Dermis microvascular lymphatic vessel endothelial cell (primary cell): Measurements from ENCODE around the gene LRSAM1. TPM values are rescaled to one million over a fixed set of nuclear protein-coding genes. Genes with fewer than 3 reads are reported as not detected.

ENCODE experiments used
- DNase-seq, 2 donors: peaks; one replicate each; pipeline versions ENCODE4 v3.0.0 to v3.0.0-alpha.2; 2010; ENCODE audit warnings: low read depth in 2 of 2
- total RNA-seq: library from RNA; depleted of rRNA; stranded (reverse); fragments of >200 nt; gene quantifications from 2 replicates; pipeline ENCODE4 v1.2.1, GENCODE V29; 2014

LRSAM1 gene
- total RNA-seq, 1 donor from 2014 or later, result 8.6 TPM

- DNase-seq, result no peak
Measured at GRCh38 chr9:127530206-127530941, 79.1 kb downstream of the LRSAM1 start.

DNA sequence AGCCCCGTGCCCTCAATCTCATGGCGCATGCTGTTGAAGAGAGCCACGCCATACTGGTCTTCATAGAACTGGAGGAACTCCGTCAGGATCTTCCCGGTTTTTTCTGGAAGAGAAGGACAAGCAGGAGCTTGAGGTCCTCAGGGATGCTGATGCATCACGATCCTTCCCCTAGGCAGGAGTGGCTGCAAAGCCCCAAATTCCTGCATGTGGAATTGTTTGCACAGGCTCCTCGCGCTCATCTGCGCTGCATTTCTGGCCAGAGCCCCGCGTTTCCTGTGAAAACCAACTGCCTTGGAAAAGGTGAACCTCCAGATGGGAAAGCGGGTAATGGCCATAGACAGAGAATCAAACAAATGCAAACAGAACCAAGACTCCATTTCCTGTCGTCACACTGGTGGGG is 80.4 kb downstream of the LRSAM1 start:
- DNase-seq, result peak; percentile 58 to 64

- no peak for DNase-seq
Measured at GRCh38 chr9:127534250-127534906, 83.1 kb downstream of the LRSAM1 start.

GRCh38 chr9:127534931-127535330 is 83.6 kb downstream of the LRSAM1 start:
- no peak for DNase-seq

- DNase-seq, result no peak
Measured at GRCh38 chr9:127535396-127535795, 84.1 kb downstream of the LRSAM1 start.

- no peak for DNase-seq
Measured at GRCh38 chr9:127535834-127536233, 84.5 kb downstream of the LRSAM1 start.

DNA sequence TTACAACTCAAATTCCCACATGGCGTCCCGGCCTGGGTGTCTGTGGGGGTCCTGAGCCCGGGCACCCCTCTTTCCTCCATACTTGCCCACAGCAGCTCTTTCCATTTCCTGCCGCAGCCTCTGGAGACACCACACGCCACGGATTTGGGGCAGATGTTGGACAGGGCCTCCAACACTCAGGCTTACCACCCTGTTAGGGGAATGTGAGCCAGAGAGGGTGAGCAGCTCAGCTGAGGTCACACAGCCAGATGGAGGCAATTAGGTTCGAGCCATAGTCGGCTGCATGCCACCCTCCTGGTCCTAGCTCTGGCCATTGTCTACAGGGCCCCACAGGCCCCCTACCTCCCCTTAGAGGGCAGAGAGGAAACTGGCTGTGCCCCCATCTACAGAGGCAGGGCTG is 85.2 kb downstream of the LRSAM1 start:
- no peak for DNase-seq

- DNase-seq, result no peak
Measured at GRCh38 chr9:127537014-127537413, 85.7 kb downstream of the LRSAM1 start.

DNA sequence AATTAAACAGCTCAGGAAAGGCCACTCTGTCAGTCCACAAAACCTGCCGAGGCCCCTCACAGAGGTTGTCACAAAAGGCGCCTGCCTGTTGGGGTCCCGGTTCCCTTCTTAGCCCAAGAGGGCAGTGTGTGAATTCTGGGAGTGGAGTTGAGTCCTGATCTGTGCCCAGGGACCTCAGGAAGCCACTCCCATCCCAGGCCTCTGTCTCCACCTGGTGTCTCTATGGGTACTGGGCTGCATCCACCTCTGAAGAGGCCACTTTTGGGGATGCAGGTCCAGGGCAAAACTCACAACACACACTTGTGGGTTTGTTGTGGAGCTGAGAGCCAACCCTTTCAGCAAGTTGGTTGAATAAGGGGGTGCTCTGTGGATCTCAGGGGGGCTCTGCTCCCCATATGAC is 86.5 kb downstream of the LRSAM1 start:
- no peak for DNase-seq

GRCh38 chr9:127538849-127539258 is 87.5 kb downstream of the LRSAM1 start:
- no peak for DNase-seq

DNA sequence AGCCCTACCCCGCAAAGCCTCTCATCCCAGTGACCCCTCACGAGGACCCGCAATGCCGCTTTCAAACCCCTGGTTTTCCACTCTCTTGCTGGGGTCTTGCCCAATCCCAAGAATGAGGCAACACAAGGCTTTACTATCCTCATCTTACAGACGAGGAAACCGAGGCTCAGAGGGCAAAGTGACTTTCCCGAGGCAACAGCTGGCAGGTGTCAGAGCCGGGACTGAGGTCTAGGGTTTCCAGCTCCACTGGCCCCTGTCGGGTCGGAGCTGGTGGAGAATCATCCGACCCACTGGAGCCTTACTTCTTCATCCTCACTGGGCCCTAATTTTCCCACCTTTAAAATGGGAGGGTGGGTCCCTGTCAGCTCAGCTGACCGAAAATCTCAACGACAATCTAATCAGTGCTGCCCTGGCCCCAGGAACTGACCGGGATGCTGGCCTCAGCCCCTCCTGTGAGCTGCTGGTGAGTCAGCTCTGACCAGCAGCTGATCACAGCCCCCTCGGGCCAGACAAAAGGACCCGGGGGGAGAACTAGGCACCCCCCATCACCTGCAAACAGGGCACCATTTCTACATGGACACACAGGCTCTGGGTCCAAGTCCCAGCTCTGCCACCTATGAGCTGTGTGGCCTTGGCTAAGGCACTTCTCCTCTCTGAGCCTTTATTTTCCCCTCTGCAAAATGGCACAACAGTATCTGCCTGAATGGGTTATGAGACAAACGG is 88.1 kb downstream of the LRSAM1 start:
- peak in 1 of 2 donors; percentile 43 for DNase-seq

DNA sequence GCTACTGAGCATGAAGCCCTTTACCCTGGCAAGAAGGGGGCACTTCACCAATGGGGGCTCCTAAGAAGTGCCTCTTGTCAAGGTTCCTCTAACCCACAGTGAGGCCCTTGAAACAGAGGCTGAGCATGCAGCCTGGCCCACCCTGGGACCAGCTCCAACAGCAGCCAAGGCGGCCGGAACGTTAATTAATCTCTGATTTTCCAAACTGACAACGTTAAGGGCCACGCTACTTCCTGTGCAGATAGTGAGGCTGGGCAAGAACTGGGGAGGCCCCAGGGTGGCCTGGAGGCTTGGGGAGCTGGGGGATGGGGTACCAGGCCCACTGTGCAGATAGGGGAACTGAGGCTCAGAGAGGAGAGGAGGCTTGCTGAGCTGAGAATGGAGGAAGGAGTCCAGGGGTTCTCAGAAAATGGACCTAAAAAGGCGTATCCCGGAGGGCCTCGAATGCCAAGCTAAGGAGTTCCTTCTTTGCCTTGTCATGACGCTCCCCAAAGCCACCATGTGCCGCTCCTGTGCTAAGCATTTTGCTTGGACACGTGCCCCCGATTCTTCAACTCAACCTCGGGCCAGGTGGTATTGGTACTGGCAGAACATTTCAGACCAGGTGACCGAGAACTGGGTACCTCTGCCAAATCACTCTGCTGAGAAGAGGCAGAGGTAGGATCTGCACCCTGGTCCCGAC is 88.8 kb downstream of the LRSAM1 start:
- DNase-seq, result no peak

- DNase-seq, result no peak
Measured at GRCh38 chr9:127540664-127541041, 89.3 kb downstream of the LRSAM1 start.

GRCh38 chr9:127541176-127541575 is 89.9 kb downstream of the LRSAM1 start:
- DNase-seq, result no peak

DNA sequence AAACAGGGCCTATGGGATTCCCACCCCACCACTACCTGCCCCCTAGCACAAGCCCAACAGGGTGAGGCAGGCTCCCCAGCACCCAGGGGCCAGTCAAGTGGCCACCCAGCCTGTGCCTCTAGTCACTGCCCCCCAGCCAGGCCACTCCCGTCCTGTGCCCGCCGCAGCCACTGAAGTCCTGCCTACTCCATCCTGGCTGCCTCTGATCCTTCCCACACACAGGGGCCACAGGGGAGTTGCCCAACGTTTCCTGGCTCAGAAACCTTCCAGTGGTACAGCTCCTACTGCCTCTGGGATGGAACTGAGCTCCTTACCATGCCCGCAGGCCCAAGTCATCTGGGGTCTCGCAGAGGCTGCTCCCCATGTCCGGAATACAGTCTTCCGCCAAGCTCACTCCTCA is 90.6 kb downstream of the LRSAM1 start:
- DNase-seq, result no peak

DNA sequence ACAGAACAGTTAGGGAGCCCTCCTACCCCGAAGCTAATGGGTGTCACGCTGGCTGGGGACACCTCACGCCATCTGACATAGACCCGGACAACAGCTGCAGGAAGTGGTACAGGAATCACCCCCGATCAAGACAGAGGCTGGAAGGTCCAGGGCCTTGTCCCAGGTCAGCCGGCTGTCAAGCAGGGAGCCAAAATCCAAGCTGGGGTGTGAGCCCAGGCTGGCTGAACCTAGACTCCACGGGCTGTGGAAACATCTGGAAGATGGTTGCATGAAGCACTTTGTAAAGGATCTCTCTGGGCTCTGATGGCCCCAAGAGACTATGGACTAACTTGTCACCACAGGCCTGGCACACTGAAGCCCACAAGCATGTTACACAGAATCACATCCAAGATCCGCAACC is 91.9 kb downstream of the LRSAM1 start:
- no peak for DNase-seq

DNA sequence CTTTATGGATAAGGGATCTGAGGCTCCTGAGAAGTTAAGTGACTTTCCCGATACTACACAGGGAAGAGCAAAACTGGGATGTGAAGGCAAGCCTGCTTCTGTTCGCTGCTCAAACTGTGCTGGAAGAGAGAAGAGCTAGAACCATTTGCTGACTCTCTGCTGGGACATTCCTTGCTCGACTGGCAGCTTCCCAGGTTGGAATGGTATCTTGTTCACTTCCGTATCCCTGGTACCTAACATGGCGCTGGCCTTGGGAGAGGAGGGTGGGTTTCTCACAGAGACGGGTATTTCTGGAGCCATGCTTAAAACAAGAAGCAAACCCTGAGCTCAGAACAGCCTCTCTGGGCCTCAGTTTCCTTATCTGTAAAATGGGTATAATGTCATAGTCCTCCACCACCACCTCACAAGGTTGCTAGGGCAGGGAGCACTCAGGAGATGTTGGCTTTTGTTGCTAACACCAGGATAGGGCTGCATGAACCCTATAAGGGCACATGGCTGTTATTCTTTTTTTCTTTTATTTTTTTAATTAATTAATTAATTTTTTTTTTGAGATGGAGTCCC is 92.7 kb downstream of the LRSAM1 start:
- DNase-seq, result no peak

DNA sequence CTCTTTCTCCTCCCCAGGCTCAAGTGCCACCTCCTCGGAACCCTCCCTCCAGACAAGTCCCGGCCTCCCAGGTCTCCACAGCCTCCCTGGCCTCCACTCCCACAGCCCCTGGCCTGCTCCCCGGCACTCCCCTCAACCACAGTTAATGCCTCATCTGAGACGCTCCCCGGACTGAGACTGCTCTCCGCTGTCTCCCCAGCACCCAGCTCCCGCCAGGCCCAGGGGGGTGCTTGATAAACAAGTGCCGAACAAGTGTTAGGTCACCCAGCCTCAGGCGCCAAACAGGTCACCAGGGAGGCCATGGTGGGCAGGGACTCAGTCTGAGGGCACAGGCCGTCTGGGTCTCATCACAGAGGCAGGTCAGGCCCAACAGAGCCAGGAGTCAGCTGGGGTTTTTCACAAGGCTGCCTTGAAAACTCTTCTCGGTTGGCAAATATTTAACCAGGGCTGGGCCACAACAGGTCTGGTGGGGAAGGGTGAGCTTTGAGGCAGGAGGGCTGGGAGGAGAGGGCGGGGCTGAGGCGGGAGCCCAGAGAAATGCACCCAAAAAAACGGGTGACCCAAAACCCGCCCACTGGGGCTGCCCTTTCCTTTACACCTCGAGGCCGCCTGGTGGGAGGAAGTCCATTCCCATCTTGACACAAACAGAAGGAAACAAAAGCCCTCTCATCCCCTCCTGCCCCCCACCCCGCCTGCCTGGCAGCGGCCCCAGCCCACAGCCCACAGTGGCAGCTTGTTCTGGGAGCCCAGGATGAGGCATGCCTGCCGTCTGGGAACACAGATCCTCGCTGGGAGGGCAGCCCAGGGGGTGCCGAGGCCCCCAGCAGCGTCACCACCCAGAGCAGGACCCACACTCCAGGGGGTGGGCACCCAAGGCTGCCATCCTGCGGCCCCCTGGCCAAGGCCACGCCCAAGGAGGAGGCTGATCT is 94.2 kb downstream of the LRSAM1 start:
- no peak for DNase-seq

DNA sequence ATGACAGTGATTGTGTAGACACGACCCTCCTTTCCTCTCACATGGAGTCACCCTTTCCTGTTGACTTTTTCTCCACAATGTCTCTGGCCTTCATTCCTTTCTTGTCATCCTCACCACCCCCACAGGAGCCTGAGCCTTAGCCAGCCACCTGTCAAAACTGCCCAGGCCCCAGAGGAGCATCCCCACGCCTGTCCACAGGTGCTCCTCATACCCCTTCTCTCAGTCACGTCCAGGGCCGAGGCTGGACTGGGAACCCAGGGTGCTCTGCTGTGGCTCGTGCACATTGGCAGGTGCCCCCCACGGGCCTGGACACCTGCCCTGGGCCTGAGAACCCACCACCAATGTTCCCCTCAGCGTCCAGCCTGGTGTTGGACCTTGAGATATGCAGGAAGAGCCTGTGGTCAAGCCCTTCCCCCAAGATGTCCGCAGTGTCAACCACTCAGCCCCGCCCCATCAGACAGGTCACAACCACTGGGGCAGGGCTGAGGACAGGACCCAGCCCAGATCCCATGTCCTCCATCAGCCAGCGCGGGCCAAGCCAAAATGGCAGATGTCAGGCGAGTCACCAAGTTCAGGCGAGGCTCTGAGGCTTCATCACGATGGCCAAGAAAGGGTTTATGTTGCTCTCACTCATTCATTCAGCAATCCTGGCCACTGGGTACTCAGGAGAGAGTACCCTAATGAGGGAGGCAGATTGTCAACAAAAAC is 95.0 kb downstream of the LRSAM1 start:
- no peak for DNase-seq

- no peak for DNase-seq
Measured at GRCh38 chr9:127548352-127548881, 97.1 kb downstream of the LRSAM1 start.
